Peyer's patch (tissue), 4 donors: Measurements from ENCODE around the gene GPATCH4.

ENCODE experiments used
- CTCF ChIP-seq, 6 experiments: fragments of 450-650 bp in 4 of 6; fragments of 200-600 bp in 2 of 6; sonication (generic) in 1 of 6; IDR thresholded peaks; one replicate each; pipeline ENCODE4 v1.5.1; 2017 to 2019; ENCODE audit warnings: antibody characterized with exemption in 6 of 6, mild to moderate bottlenecking in 3 of 6, moderate library complexity in 1 of 6
- POLR2A ChIP-seq, 2 donors: fragments of 450-650 bp; IDR thresholded peaks; one replicate each; pipeline ENCODE4 v1.5.1; 2017; ENCODE audit warnings: antibody characterized with exemption in 2 of 2, mild to moderate bottlenecking in 2 of 2, moderate library complexity in 2 of 2

- TF ChIP-seq CTCF (IDR thresholded peaks at IDR 0.05), result no peak
- TF ChIP-seq POLR2A (IDR thresholded peaks at IDR 0.05), result no peak
Measured at GRCh38 chr1:156581661-156582387, 19.5 kb downstream of the GPATCH4 start.
